OCI-LY1 (cell line): ENCODE data around the gene MRTFA.

Experiments
- CTCF ChIP-seq: fragments of 200-600 bp; sonication (generic), shearing (Covaris generic); IDR thresholded peaks from 2 replicates; pipeline ENCODE4 v1.5.1; 2017; ENCODE audit warnings: mild to moderate bottlenecking, antibody characterized with exemption, low read length, moderate library complexity, mixed read lengths
- EZH2 ChIP-seq: fragments of 200-600 bp; sonication (generic), shearing (Covaris generic); IDR thresholded peaks from 2 replicates; pipeline ENCODE4 v1.8.0; 2017; ENCODE audit warnings: borderline replicate concordance, mixed run types, mild to moderate bottlenecking, antibody characterized with exemption, low read length, moderate library complexity, mixed read lengths

GRCh38 chr22:40417881-40418280 lies 218.6 kb downstream of the MRTFA start:
- TF ChIP-seq CTCF (no peak), EZH2 (no peak)
